Neural crest cell (in vitro differentiated cells): ENCODE data around the gene FAM149A. TPM values are rescaled to one million over a fixed set of nuclear protein-coding genes. Genes with fewer than 3 reads are reported as not detected.

Experiments
- DNase-seq: peaks from one replicate; pipeline ENCODE4 v3.0.0; 2021; ENCODE audit warnings: low read depth, mixed read lengths, low spot score
- H3K27ac Mint-ChIP-seq: one replicate; pipeline ENCODE4 v1.8.0; 2021; ENCODE audit warnings: mild to moderate bottlenecking, mixed read lengths; ENCODE audit not compliant: unreplicated experiment
- H3K27me3 Mint-ChIP-seq: 2 replicates; pipeline ENCODE4 v1.8.0; 2021; ENCODE audit warnings: low read depth, mild to moderate bottlenecking, mixed read lengths
- H3K36me3 Mint-ChIP-seq: 2 replicates; pipeline ENCODE4 v1.8.0; 2021; ENCODE audit warnings: low read depth, mild to moderate bottlenecking, mixed read lengths
- H3K4me1 Mint-ChIP-seq: 2 replicates; pipeline ENCODE4 v1.8.0; 2021; ENCODE audit warnings: mixed read lengths
- H3K4me3 Mint-ChIP-seq: one replicate; pipeline ENCODE4 v1.8.0; 2021; ENCODE audit warnings: mild to moderate bottlenecking, mixed read lengths
- H3K9me3 Mint-ChIP-seq: 2 replicates; pipeline ENCODE4 v1.8.0; 2021; ENCODE audit warnings: mixed read lengths
- total RNA-seq: library from RNA; stranded (reverse); gene quantifications from 2 replicates; pipeline ENCODE4 v1.2.1, GENCODE V29; 2021
- TF ChIP-seq, protein P1 (sequence below): fragments of 200-600 bp; sonication (generic); conservative IDR thresholded peaks from 2 replicates; pipeline ENCODE4 v1.5.0; 2021; ENCODE audit warnings: antibody characterized with exemption, mild to moderate bottlenecking

FAM149A gene
- total RNA-seq, 1 donor from 2014 or later, result 5.6 TPM

DNA sequence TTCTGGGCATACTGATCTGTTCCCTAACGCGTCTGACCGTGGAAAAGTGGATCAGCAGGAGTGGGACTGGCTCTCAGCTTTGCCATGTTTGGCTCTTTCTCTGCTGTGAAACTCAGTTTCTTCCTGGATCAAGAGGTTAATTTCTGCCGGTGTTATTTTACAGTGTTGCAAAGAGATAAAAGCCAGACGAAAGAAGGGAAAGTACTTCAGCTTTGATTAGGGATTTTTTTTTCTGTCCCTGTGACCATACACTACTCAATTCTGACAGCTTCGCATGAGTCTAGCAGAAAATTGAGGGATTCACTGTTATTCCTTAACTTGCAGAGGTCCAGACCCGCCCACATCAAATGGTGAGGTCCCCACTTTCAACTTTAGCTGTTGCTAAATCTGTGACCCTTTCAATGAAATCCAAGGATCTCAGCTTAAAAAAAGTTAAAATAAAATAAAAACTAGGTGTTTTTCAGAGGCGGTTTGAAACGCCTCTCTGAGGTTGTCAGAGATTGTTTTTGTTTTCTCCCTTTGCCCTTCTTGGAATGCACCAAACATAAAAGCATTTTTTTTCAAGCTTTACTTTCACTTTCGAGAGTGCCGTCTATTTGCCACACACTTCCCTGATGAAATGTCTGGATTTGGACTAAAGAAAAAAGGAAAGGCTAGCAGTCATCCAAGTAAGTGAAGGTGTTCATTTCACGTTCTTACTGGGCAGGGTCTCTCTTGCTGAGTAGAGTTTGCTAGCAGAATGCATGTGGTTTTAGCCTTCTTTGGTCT is 35.7 kb upstream of the FAM149A start, which contains the start of gene TLR3:
Gene TLR3, plus strand, starts transcription at position 576 of the 768 bp plus-strand sequence. CDS start 7,464 bp downstream, outside the sequence.
- H3K9me3 Mint-ChIP-seq, result peaks cover 1% of the 10 kb centered on the region
- H3K36me3 Mint-ChIP-seq, result no peaks in the 10 kb centered on the region
- DNase-seq, result no peak
- no peaks in the 10 kb centered on the region for H3K27me3 Mint-ChIP-seq
- H3K4me1 Mint-ChIP-seq, result peaks cover 10% of the 10 kb centered on the region
- no peak within 1 kb of the TSS for H3K27ac Mint-ChIP-seq
- H3K4me3 Mint-ChIP-seq, result no peak within 1 kb of the TSS
- TF ChIP-seq, protein P1, sequence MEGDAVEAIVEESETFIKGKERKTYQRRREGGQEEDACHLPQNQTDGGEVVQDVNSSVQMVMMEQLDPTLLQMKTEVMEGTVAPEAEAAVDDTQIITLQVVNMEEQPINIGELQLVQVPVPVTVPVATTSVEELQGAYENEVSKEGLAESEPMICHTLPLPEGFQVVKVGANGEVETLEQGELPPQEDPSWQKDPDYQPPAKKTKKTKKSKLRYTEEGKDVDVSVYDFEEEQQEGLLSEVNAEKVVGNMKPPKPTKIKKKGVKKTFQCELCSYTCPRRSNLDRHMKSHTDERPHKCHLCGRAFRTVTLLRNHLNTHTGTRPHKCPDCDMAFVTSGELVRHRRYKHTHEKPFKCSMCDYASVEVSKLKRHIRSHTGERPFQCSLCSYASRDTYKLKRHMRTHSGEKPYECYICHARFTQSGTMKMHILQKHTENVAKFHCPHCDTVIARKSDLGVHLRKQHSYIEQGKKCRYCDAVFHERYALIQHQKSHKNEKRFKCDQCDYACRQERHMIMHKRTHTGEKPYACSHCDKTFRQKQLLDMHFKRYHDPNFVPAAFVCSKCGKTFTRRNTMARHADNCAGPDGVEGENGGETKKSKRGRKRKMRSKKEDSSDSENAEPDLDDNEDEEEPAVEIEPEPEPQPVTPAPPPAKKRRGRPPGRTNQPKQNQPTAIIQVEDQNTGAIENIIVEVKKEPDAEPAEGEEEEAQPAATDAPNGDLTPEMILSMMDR, result no peak

DNA sequence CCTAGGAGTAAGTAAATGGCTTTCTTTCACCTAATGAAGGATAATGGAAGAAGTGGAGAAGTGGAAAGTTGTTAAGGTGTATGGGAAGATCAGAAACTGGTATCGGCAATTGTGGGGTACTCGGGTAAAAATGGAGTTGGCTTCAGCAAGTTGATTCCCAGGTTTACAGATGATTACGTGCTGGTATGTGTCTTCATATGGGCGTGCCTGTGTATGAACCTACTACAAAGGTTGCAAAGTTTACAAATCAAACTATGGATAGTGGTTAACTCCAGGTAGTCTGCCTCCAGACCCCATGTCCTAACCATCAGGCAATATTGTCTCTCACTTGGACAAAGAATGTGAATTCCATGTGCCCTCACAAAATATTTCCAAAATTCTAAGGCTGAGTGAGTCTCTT is 34.8 kb upstream of the FAM149A start:
- no peak overlapping the region for H3K4me3 Mint-ChIP-seq
- H3K27me3 Mint-ChIP-seq, result no peaks in the 10 kb centered on the region
- TF ChIP-seq, protein P1, result no peak
- no peak overlapping the region for H3K27ac Mint-ChIP-seq
- H3K9me3 Mint-ChIP-seq, result no peaks in the 10 kb centered on the region
- H3K4me1 Mint-ChIP-seq, result peaks cover 10% of the 10 kb centered on the region
- DNase-seq, result no peak
- no peaks in the 10 kb centered on the region for H3K36me3 Mint-ChIP-seq

DNA sequence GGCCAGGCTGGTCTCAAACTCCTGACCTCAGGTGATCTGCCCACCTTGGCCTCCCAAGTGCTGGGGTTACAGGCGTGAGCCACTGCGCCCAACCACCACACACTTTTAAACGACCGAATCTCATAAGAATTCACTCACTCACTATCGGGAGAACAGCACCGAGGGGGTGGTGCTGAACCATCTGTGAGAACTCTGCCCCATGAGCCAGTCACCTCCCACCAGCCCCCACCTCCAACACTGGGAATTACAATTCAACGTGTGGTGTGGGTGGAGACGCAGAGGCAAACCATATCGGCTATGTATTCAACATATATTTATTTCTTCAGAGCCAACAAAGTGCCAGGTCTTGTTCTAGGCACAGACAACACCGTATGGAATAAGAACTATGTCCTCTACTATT is 32.0 kb upstream of the FAM149A start:
- Mint-ChIP-seq H3K4me3 (no peak overlapping the region), H3K36me3 (no peaks in the 10 kb centered on the region)

DNA sequence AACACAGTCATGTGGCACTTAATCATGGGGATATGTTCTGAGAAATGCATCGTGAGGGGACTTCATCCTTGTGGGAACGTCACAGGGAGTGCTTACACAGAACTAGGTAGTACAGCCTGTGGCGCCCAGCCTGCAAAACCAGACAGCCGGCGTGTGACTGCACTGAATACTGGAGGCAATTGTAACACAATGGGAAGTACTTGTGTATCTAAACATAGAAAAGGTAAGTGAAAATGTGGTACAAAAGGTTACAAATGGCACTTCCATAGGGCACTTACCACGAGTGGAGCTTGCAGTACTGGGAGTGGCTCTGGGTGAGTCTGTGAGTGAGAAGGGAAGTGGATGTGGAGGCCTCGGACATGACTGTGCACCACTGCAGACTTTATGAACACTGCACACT is 30.3 kb upstream of the FAM149A start:
- no peak overlapping the region for H3K4me3 Mint-ChIP-seq
- no peaks in the 10 kb centered on the region for H3K9me3 Mint-ChIP-seq
- no peak overlapping the region for H3K27ac Mint-ChIP-seq
- H3K27me3 Mint-ChIP-seq, result peaks cover 9% of the 10 kb centered on the region
- TF ChIP-seq, protein P1, result no peak
- no peak for DNase-seq
- no peaks in the 10 kb centered on the region for H3K36me3 Mint-ChIP-seq
- H3K4me1 Mint-ChIP-seq, result peaks cover 8% of the 10 kb centered on the region

More for the DNA sequence above, 32.0 kb upstream of the FAM149A start:
- peaks cover 3% of the 10 kb centered on the region for H3K27me3 Mint-ChIP-seq
- H3K4me1 Mint-ChIP-seq, result peaks cover 10% of the 10 kb centered on the region
- DNase-seq, result no peak
- H3K27ac Mint-ChIP-seq, result no peak overlapping the region
- TF ChIP-seq, protein P1, result no peak
- no peaks in the 10 kb centered on the region for H3K9me3 Mint-ChIP-seq

DNA sequence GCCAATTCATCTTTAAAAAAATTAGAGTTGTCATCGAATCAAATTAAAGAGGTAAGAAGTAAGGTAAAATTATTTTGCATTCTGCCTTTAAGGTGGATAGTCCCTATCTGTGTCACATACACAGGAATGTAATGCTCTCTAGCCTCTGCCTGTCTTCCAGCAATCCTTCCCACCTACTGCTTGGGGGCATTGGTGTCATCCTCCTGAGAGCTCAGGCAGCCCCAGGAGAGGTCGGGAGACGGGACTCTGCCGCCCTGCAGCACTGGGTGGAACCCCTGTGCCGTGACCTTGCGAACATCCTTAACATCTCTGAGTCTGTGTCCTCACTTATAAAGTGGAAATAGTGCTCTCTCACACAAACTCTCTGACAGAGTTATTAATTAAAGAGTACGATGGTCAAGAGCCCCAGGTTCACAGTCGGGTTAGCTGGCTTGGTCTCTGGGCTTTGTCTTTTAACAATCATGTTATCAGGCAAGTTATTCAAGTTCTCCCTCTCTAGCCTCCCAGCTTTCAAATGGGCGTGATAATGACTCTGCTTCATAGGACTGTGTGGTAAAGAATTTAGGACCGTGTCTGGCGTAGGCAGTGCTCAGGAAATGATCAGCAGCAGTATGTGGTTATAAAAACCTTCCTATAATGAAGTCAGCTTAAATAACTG is 25.4 kb upstream of the FAM149A start:
- Mint-ChIP-seq H3K36me3 (no peaks in the 10 kb centered on the region), H3K4me1 (peaks cover 24% of the 10 kb centered on the region), H3K27ac (no peak overlapping the region), H3K9me3 (no peaks in the 10 kb centered on the region), H3K27me3 (peaks cover 22% of the 10 kb centered on the region), H3K4me3 (no peak overlapping the region)
- TF ChIP-seq, protein P1, result no peak
- DNase-seq, result no peak
